Embryonic facial prominence (tissue), 1 donor: ENCODE data around the gene USP32.
"Not testable (repeated sequence)": the region's sequence is repeated elsewhere in the genome, so short reads cannot be mapped to it uniquely, and the experiment has no call there.

ENCODE experiments used
- DNase-seq: peaks from one replicate; pipeline ENCODE4 v3.0.0-alpha.2; 2016; ENCODE audit errors: extremely low spot score

USP32 gene, protein sequence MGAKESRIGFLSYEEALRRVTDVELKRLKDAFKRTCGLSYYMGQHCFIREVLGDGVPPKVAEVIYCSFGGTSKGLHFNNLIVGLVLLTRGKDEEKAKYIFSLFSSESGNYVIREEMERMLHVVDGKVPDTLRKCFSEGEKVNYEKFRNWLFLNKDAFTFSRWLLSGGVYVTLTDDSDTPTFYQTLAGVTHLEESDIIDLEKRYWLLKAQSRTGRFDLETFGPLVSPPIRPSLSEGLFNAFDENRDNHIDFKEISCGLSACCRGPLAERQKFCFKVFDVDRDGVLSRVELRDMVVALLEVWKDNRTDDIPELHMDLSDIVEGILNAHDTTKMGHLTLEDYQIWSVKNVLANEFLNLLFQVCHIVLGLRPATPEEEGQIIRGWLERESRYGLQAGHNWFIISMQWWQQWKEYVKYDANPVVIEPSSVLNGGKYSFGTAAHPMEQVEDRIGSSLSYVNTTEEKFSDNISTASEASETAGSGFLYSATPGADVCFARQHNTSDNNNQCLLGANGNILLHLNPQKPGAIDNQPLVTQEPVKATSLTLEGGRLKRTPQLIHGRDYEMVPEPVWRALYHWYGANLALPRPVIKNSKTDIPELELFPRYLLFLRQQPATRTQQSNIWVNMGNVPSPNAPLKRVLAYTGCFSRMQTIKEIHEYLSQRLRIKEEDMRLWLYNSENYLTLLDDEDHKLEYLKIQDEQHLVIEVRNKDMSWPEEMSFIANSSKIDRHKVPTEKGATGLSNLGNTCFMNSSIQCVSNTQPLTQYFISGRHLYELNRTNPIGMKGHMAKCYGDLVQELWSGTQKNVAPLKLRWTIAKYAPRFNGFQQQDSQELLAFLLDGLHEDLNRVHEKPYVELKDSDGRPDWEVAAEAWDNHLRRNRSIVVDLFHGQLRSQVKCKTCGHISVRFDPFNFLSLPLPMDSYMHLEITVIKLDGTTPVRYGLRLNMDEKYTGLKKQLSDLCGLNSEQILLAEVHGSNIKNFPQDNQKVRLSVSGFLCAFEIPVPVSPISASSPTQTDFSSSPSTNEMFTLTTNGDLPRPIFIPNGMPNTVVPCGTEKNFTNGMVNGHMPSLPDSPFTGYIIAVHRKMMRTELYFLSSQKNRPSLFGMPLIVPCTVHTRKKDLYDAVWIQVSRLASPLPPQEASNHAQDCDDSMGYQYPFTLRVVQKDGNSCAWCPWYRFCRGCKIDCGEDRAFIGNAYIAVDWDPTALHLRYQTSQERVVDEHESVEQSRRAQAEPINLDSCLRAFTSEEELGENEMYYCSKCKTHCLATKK (N-terminal part only)

DNA sequence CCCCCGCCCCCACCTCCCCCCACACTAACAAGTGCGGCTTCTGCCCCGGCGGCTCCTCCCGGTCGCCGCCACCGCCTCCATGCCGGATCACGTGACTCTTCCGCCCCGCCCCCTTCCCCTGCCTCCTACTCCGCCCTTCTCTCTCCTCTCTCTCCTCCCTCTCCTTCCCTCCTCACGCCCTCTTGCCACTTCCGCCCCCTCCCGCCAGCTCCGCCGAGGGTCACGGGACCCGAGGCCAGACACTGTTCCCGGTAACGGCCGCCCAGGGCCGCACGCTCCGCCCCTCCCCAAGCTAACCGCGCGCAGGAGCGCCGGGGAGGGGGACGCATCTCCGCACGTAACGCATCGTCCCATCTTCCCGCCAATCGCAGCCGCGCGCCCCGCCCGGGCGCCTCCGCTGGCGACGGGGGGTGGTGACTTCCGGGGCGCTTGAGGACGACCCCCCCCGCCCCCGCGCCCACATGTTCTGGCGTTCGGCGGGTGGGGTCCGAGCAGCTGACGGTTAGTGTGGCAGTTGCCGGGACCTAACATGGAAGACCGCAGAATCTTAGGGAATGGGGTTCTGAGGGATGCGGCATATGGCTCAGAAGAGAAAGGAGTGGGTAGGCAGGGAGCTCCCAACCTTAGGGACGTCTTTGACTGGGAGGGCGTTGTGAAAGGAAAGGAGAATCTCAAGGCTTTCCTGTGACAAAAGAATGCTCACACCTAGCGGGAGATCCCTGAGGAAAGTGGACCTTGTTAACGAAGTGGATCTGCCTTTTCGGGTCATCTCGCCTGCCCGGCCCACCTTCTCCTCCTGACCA is at the start of gene USP32:
Gene USP32 (minus strand): TSS at position 92 of the 803 bp plus-strand sequence. CDS start 194 bp downstream, outside the sequence.
- DNase-seq: peak; percentile 96

- no peak for DNase-seq
Observed at GRCh38 chr17:60439501-60439900, 47.6 kb upstream of the USP32 start.

DNA sequence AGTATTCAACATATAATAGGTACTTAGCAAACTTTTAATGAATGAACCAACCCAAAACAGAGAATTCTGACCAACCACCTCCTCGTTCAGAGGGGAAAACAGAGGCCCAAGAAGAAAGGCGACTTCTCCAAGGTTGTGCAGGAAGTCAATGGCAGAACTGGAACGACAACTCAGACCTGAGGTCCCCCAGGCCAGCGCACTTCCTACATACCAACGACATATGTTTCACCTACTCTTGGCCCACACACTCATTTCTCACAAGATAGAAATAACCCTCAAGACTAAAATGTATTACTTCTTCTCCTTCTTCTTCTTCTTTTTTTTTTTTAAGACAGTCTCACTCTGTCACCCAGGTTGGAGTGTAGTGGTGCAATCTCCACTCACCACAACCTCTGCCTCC is 44.7 kb upstream of the USP32 start:
- DNase-seq: no peak

GRCh38 chr17:60435244-60436167 is 43.6 kb upstream of the USP32 start:
- peak; percentile 73 for DNase-seq

DNA sequence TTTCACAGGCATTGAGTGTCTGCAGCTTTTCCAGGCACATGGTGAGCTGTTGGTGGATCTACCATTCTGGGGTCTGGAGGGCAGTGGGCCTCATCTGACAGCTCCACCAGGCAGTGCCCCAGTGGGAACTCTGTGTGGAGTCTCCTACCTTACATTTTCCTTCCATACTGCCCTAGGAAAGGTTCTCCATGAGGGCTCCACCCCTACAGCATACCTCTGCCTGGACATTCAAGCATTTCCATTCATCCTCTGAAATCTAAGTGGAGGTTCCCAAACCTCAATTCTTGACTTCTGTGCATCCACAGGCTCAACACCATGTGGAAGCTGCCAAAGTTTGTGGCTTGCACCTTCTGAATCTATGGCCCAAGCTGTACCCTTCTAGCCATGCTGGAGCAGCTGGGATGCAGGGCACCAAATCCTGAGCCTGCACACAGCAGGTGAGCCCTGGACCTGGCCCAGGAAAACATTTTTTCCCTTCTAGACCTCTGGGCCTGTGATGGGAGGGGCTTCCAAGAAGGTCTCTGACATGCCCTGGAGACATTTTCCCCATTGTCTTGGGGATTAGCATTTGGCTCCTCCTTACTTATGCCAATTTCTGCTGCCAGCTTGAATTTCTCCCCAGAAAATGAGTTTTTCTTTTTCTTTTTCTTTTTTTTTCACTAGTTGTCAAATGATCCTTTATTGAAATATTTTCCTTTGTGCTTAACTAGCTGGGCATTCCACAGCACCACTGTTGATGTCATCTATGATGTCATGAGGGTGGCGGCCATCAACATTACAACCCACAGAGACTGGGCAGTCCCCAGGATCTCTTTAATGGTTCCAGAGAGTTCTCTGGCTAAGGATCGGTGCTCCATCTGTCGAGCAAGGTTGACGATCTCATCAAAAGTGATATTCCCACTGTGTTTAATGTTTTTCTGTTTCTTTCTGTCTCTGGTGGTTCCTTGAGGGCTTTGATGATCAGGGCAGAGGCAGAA is 41.4 kb upstream of the USP32 start:
- DNase-seq: not testable (repeated sequence)

- not testable (repeated sequence) for DNase-seq
Observed at GRCh38 chr17:60430561-60430960, 38.6 kb upstream of the USP32 start.

- DNase-seq: not testable (repeated sequence)
Observed at GRCh38 chr17:60428491-60428890, 36.6 kb upstream of the USP32 start.

DNA sequence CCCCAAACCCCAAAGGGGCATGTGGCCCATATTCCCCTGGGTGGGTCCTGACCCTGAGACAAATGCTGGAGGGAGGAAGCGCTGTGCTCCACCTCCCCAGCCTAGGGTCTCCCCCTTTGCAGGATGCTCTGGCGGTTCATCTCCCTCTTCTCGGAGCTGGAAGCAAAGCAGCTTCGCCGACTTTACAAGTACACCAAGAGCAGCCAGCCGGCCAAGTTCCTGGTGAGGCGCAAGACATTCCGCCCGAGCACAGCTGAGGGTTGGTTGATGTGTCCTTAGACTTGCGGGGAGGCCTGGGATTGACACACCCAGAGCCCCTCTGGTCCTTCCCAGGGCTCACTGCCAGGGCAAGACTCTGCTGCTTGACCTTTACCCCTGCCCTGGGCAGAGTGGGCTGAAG is 34.7 kb upstream of the USP32 start:
- no peak for DNase-seq

DNA sequence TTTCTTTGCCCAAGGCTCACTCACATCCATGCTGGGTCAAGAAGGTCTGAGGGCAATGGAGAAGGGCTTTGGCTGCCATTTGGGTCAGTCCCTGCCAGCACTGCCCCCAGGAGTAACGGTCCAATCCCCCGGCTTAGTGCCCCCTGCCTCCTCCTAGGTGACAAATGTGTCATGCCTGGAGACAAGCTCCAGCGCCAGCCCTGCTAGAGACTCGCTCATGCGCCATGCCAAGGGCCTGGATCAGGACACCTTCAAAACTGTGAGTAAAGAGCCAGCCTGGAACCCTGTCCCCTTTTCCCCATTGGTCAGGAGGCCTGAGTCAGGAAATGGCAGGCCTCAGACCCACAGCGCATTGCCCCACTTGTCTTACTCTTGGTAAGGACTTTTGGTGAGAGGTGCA is 33.7 kb upstream of the USP32 start:
- DNase-seq: no peak

DNA sequence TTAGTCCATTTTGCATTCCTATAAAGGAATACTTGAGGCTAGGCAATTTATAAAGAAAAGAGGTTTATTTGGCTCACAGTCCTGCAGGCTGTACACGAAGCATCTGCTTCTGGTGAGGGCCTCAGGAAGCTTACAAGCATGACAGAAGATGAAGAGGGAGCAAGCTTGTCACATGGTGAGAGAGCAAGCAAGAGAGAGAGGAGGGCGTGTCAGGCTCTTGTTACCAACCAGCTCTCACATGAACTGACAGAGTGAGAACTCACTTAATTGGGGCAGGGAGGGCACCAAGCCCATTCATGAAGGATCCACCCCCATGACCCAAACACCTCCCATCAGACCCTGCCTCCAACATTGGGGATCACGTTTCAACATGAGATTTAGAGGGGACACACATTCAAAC is 31.9 kb upstream of the USP32 start:
- DNase-seq: no peak

- no peak for DNase-seq
Observed at GRCh38 chr17:60422162-60422665, 30.3 kb upstream of the USP32 start, which contains the start of gene CHCT1. TSS of gene CHCT1 (plus strand) at chr17:60422489. CDS start at chr17:60422593, 104 bp downstream.

- no peak for DNase-seq
Observed at GRCh38 chr17:60421273-60422161, 29.6 kb upstream of the USP32 start.

DNA sequence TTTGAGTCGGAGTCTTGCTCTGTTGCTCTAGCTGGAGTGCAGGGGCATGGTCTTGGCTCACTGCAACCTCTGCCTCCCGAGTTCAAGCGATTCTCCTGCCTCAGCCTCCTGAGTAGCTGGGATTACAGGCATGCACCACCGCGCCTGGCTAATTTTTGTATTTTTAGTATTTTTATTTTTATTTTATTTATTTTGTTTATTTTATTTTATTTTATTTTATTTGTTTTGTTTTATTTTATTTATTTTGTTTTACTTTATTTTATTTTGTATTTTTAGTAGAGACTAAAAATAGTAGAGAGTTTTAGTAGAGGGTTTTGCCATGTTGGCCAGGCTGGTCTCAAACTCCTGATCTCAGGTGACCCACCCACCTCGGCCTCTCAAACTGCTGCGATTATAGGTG is 27.9 kb upstream of the USP32 start:
- not testable (repeated sequence) for DNase-seq

- not testable (repeated sequence) for DNase-seq
Observed at GRCh38 chr17:60419003-60419402, 27.1 kb upstream of the USP32 start.

DNA sequence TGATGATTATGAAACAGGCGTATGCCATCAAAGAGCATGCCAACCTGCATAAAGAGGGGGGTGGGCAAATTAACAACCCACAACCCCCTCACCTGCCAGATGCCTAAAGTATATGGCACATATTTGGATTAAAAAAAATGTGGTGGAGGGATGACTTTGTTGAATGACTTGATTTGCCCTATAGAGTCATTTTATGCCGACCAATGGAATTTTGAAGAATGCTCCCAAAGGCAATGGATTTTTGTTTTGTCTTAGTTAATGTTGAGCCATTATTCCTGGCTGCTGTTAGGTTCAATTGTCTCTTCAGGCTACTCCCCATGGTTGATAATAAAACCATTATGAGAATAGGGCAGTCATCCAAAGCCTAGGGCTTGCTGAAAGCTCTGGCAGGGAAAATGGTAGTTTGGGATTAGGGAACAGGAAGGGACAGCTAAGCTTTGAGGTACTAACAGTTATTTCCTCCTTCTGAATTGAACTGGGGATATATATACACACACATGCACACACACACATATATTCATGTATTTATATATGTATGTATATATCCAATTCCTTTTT is 24.5 kb upstream of the USP32 start:
- no peak for DNase-seq

DNA sequence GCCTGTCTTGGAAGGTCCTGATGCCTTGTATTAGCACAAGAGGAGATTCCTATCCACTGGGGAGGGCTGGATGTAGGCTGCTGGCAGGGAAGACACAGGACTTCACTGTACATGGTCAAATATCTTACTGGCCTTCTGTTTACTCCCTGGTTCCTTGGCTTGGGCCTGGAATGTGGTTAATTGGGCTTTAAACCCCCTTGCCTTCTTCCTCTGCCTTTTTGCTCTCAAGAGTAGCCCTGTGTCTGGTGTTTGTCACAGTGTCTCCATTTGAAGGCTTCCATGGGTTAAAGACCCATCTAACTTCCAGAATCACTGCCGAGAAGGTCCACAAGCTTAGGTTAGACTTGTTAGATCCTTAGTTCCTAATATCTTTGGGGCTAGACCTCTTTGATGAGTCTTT is 23.2 kb upstream of the USP32 start:
- DNase-seq: no peak

DNA sequence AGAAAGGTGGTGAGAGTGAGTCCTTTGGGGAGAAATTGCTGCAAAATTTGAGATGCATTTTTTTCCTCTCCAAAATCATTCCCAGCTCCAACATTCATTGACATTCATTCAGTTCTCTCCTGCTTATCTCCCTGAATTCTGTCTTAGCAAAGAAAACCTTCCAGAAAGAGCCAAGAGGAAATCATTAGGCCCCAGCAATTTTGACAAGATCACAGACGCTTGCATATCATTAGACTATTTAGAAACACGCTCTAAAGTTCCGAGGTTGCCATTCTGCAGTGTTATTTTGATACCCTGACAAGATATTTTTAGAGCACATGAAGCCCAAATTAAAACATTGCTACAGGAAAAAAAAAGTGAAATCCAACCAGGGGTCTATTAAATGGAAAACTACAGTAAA is 20.8 kb upstream of the USP32 start:
- no peak for DNase-seq
